ENCODE data around the gene COL6A1.

DNA sequence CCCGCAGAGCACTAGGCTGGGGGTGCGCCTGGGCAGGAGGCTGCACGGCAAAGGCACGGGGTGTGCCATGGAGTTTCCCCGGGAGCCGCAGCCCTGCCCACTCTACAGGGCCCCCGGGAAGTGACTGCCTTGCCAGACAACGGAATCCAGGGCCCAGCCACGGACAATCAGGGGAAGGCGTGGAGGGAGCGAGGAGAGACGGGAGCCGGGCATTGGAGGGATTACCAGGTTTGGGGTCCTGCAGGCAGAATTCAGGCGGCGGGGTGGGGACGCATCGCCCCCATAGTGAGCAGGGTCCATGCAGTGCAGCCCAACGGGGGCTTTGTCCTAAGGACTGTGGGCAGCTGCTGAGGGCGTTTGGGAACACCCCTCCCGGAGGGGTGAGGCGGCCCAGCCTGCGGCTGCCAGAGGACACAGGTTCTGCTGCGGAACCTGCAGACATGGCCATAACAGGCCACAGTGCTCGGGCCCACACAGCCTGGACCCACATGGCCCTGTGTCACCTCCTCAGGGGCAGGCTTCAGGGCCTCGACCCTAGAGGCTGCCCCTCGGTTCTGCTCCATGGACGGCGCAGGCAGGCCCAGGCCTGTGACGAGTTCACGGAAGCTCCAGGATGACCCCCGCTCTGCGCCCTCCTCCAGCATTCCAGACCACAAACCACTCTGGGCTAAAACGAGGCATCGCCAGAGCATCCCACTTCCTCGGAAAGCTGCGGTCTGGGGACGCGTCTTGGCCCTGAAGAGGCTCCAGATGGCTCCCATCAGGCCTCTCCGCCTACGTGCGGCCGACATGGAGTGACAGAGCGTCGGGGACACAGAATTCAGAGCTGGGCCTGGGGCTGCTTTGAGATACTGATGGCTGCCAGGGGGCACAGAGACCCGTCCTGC is 54.5 kb downstream of the COL6A1 start:
- no peak for TF ChIP-seq POLR2A (IDR thresholded peaks at IDR 0.05; ENCODE audit: low read depth, low read length)
- TF ChIP-seq, protein P1, sequence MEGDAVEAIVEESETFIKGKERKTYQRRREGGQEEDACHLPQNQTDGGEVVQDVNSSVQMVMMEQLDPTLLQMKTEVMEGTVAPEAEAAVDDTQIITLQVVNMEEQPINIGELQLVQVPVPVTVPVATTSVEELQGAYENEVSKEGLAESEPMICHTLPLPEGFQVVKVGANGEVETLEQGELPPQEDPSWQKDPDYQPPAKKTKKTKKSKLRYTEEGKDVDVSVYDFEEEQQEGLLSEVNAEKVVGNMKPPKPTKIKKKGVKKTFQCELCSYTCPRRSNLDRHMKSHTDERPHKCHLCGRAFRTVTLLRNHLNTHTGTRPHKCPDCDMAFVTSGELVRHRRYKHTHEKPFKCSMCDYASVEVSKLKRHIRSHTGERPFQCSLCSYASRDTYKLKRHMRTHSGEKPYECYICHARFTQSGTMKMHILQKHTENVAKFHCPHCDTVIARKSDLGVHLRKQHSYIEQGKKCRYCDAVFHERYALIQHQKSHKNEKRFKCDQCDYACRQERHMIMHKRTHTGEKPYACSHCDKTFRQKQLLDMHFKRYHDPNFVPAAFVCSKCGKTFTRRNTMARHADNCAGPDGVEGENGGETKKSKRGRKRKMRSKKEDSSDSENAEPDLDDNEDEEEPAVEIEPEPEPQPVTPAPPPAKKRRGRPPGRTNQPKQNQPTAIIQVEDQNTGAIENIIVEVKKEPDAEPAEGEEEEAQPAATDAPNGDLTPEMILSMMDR (IDR thresholded peaks at IDR 0.05; ENCODE audit: extremely low read depth in 1 of 2, insufficient read depth in 1 of 2, low read depth in 1 of 2, low read length in 2 of 2), result no peak
- TF ChIP-seq, protein P2, sequence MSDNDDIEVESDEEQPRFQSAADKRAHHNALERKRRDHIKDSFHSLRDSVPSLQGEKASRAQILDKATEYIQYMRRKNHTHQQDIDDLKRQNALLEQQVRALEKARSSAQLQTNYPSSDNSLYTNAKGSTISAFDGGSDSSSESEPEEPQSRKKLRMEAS (IDR thresholded peaks at IDR 0.05; ENCODE audit: insufficient read depth, insufficient read length), result no peak

All from endothelial cell of umbilical vein (primary cell).